COLO668 (cell line): Measurements from ENCODE around the gene TMEM175.

ENCODE experiments used
- DNase-seq: peaks from one replicate; lab custom pipeline; 2025; ENCODE audit not compliant: unreplicated experiment; lab: John Stamatoyannopoulos, UW

Gene TMEM175

GRCh38 chr4:988726-989721 lies 56.8 kb downstream of the TMEM175 start:
- DNase-seq = no peak

- no peak for DNase-seq
Measured at GRCh38 chr4:989722-990471, 57.6 kb downstream of the TMEM175 start.

GRCh38 chr4:990746-991367 lies 58.6 kb downstream of the TMEM175 start:
- DNase-seq = no peak

- peak; percentile 20 for DNase-seq
Measured at GRCh38 chr4:991451-992296, 59.4 kb downstream of the TMEM175 start.

- DNase-seq = peak; percentile 70
Measured at GRCh38 chr4:992297-993110, 60.2 kb downstream of the TMEM175 start.

- peak; percentile 55 for DNase-seq
Measured at GRCh38 chr4:993111-994029, 61.1 kb downstream of the TMEM175 start, which contains the start of gene SLC26A1. TSS of gene SLC26A1 (minus strand) at chr4:993404. CDS start at chr4:991703, 1,701 bp downstream.

GRCh38 chr4:995311-996026 lies 63.2 kb downstream of the TMEM175 start:
- no peak for DNase-seq

- no peak for DNase-seq
Measured at GRCh38 chr4:996030-996996, 64.1 kb downstream of the TMEM175 start.

GRCh38 chr4:996997-997374 lies 64.7 kb downstream of the TMEM175 start:
- no peak for DNase-seq

- DNase-seq = peak; percentile 44
Measured at GRCh38 chr4:997375-998071, 65.3 kb downstream of the TMEM175 start.

GRCh38 chr4:998096-998691 lies 65.9 kb downstream of the TMEM175 start:
- DNase-seq = peak; percentile 48

GRCh38 chr4:999240-999863 lies 67.1 kb downstream of the TMEM175 start:
- peak; percentile 18 for DNase-seq

- DNase-seq = no peak
Measured at GRCh38 chr4:999882-1000425, 67.7 kb downstream of the TMEM175 start.

GRCh38 chr4:1000686-1001260 lies 68.5 kb downstream of the TMEM175 start:
- DNase-seq = no peak
